Smooth muscle cell of the brain vasculature (primary cell): Measurements from ENCODE around the gene DIMT1.
A peak's percentile ranks its signal among the peaks of the same experiment; 100 is the strongest.

ENCODE experiments used
- DNase-seq: peaks from one replicate; pipeline ENCODE4 v3.0.0-alpha.2; 2012; ENCODE audit warnings: low read depth, low spot score

The DIMT1 gene

GRCh38 chr5:62403411-62404250, at the start of gene DIMT1:
Gene DIMT1, minus strand, starts transcription at chr5:62403905. Its CDS starts 133 bp downstream, at chr5:62403772.
- DNase-seq = peak; percentile 92

GRCh38 chr5:62450259-62450658, 46.6 kb upstream of the DIMT1 start:
- no peak for DNase-seq

- no peak for DNase-seq
Measured at GRCh38 chr5:62448528-62448927, 44.8 kb upstream of the DIMT1 start.

- DNase-seq = no peak
Measured at GRCh38 chr5:62432621-62433064, 28.9 kb upstream of the DIMT1 start.

- no peak for DNase-seq
Measured at GRCh38 chr5:62431735-62432620, 28.3 kb upstream of the DIMT1 start.

GRCh38 chr5:62424763-62425162, 21.1 kb upstream of the DIMT1 start:
- no peak for DNase-seq

GRCh38 chr5:62421414-62421813, 17.7 kb upstream of the DIMT1 start:
- DNase-seq = no peak

- no peak for DNase-seq
Measured at GRCh38 chr5:62419609-62420008, 15.9 kb upstream of the DIMT1 start.

GRCh38 chr5:62418462-62419076, 14.9 kb upstream of the DIMT1 start:
- no peak for DNase-seq

- DNase-seq = no peak
Measured at GRCh38 chr5:62413711-62414110, 10.0 kb upstream of the DIMT1 start.

- peak; percentile 97 for DNase-seq
Measured at GRCh38 chr5:62412549-62413329, 9.0 kb upstream of the DIMT1 start, which contains the start of gene IPO11. Gene IPO11, plus strand, starts transcription at chr5:62412763. Its CDS starts 24,517 bp downstream, at chr5:62437280.

GRCh38 chr5:62395210-62395950, 8.3 kb downstream of the DIMT1 start:
- no peak for DNase-seq

GRCh38 chr5:62386824-62387223, 16.9 kb downstream of the DIMT1 start:
- DNase-seq = no peak

- no peak for DNase-seq
Measured at GRCh38 chr5:62385816-62386400, 17.8 kb downstream of the DIMT1 start.

- no peak for DNase-seq
Measured at GRCh38 chr5:62385131-62385530, 18.6 kb downstream of the DIMT1 start.

GRCh38 chr5:62376064-62376463, 27.6 kb downstream of the DIMT1 start:
- no peak for DNase-seq

- DNase-seq = no peak
Measured at GRCh38 chr5:62375627-62376026, 28.1 kb downstream of the DIMT1 start.

GRCh38 chr5:62374090-62374489, 29.6 kb downstream of the DIMT1 start:
- DNase-seq = no peak

GRCh38 chr5:62373382-62373781, 30.3 kb downstream of the DIMT1 start:
- no peak for DNase-seq

GRCh38 chr5:62372600-62372999, 31.1 kb downstream of the DIMT1 start:
- DNase-seq = no peak
